Measurements from ENCODE around the gene DISP2.

Gene DISP2

DNA sequence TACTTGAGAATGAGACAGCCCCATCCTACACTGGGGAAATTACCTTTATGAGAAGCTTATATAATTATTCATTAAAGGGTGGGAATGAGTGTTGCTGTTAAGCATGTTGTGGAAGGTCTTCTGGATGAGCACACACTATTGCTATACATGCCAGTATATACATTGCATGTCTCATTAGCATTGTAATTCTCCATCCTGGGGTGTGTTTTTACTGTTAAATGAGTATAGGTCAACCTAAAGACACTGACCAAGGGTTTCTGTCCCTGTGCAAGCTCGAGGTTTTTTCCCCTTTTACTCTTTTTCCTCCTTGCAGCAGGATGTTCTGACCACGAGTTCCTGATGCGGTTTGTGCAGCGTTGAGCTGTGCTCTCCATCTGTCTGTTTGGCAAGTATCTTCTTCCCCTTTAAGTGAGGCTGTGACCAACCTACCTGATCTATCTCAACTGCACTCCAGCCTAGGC, 40.4 kb downstream of the DISP2 start:
- Histone ChIP-seq H3K27ac (peak overlapping the region; percentile 67), H3K4me3 (no peak overlapping the region; the same call in 1 of the 2 replicates), H3K36me3 (peaks cover 36% of the 10 kb centered on the region), H4K20me1 (no peaks in the 10 kb centered on the region), H3K9me3 (no peaks in the 10 kb centered on the region), H3K4me1 (peaks cover 26% of the 10 kb centered on the region), H3K4me2 (peak overlapping the region; percentile 82), H3K27me3 (no peaks in the 10 kb centered on the region), H3K9ac (peak overlapping the region; percentile 27; the same call in 1 of the 2 replicates)
- TF ChIP-seq Cebpa-rat (IDR thresholded peaks at IDR 0.05): no peak

DNA sequence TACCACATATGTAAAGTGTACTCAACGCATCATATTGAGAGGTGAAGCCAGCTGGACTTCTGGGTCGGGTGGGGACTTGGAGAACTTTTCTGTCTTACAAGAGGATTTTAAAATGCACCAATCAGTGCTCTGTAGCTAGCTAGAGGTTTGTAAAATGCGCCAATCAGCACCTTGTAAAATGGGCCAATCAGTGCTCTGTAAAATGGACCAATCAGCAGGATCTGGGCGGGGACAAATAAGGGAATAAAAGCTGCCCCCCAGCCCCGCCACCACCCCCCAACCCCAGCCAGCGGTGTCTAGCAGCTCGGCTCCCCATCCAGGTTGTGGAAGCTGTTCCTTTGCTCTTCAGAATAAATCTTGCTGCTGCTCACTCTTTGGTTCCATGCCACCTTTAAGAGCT, 41.4 kb downstream of the DISP2 start:
- H3K4me1 ChIP-seq: peaks cover 26% of the 10 kb centered on the region
- no peaks in the 10 kb centered on the region for H4K20me1 ChIP-seq
- no peak for TF ChIP-seq Cebpa-rat (IDR thresholded peaks at IDR 0.05)
- no peak overlapping the region for H3K27ac ChIP-seq
- no peaks in the 10 kb centered on the region for H3K9me3 ChIP-seq
- H3K4me2 ChIP-seq: peak overlapping the region; percentile 82
- H3K4me3 ChIP-seq: no peak overlapping the region
- H3K9ac ChIP-seq: no peak overlapping the region
- H3K27me3 ChIP-seq: no peaks in the 10 kb centered on the region
- peaks cover 27% of the 10 kb centered on the region for H3K36me3 ChIP-seq

DNA sequence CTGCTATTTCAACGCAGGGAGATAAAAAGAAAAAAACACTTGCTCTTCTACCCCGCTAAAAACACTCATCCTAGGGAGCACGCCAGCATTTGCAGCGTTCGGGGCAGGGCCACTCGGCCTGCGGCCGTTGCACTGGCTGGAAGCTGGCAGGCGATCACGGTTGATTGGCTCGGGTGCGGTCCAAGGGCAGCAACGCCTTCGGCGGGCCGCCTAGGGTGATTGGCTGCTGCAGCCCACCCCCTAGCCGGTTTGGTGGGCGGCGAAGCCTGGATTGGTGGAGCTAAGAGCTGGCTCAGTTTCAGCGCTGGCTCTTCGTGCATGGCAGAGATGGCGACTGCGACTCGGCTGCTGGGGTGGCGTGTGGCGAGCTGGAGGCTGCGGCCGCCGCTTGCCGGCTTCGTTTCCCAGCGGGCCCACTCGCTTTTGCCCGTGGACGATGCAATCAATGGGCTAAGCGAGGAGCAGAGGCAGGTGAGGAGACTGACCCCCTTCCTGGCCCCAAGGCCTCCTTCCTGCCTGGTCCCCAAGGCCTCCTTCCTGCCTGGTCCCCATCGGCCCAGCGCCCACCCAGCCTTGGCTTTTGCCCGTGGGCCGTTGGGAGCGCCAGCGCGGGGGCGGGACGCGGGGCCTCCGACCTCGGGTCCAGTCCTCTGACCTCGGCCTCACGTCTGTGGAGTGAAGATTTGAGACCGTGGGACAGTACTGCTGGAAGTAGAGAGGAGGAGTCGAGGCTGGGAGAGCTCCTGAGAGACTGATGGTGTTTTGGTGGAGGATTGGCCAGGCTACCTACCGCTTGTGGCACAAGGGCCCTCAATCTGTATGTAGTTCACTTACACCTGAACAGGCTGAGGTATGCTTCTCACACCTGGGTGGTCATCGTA, 47.7 kb downstream of the DISP2 start, which contains the start of gene IVD:
Gene IVD, plus strand, starts transcription at position 295 of the 881 bp plus-strand sequence. Its CDS starts 33 bp downstream, at position 328.
- Histone ChIP-seq H3K27ac (peak within 1 kb of the TSS; percentile 89), H3K4me3 (peak within 1 kb of the TSS; percentile 89), H4K20me1 (peaks cover 17% of the 10 kb centered on the region; the same call in 1 of the 2 replicates), H3K36me3 (peaks cover 37% of the 10 kb centered on the region), H3K4me1 (peaks cover 29% of the 10 kb centered on the region), H3K9ac (peak within 1 kb of the TSS; percentile 91), H3K9me3 (no peaks in the 10 kb centered on the region), H3K27me3 (no peaks in the 10 kb centered on the region), H3K4me2 (peak within 1 kb of the TSS; percentile 88)
- no peak for TF ChIP-seq Cebpa-rat (IDR thresholded peaks at IDR 0.05)

DNA sequence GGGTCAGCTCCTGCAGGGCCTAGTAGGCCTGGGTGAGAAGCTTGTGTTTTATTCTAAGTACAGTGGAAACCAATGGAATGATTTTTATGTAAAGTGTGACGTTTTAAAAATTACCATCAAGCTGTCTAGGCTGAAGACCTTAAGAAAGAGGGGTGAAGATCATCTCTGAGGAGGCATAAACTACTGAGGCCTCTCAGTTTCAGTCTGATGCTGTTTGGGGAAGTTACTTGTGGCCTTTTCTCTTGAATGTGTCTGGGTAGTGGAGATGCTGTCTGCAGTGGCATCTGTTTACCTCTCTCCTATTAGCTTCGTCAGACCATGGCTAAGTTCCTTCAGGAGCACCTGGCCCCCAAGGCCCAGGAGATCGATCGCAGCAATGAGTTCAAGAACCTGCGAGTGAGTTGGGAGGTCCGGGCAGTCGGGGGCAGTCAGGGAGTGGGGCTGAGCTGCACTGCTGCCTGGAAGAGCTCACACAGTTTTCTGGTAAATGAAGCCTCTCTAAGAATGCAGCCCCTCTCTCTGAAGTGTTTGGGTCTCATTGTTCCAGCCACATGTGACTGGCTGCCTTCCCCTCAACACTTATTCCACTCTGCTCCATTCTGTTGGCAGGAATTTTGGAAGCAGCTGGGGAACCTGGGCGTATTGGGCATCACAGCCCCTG, 49.4 kb downstream of the DISP2 start:
- Histone ChIP-seq H3K4me1 (peaks cover 29% of the 10 kb centered on the region), H3K36me3 (peaks cover 54% of the 10 kb centered on the region), H3K4me3 (0 out of 2 replicates have a peak overlapping the region, but pooled peaks have one; percentile 89), H3K9me3 (no peaks in the 10 kb centered on the region), H3K27me3 (no peaks in the 10 kb centered on the region), H3K9ac (peak overlapping the region; percentile 26; the same call in 1 of the 2 replicates), H3K4me2 (peak overlapping the region; percentile 88), H4K20me1 (peaks cover 28% of the 10 kb centered on the region), H3K27ac (no peak overlapping the region; the same call in 1 of the 2 replicates)
- no peak for TF ChIP-seq Cebpa-rat (IDR thresholded peaks at IDR 0.05)

DNA sequence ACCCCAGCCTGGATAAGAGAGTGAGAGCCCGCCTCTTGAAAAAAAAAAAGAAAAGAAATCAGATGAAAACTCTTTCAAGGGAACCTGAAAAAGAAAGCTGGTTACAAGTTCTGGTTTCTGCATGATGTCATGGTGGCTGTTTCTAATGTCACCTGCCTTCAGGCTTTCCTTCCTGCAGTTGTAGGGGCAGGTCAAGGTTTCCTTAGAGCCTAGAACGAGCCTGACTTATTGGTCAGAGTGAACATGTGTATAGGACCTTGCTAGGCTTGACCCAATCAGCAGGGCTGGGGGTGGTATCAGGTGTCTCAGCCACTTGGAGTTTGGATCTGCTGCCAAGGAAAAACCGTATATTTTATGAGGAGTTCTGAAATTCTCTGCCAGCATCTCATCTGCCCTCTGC, 51.3 kb downstream of the DISP2 start:
- Histone ChIP-seq H3K4me3 (no peak overlapping the region), H3K9ac (no peak overlapping the region), H3K4me1 (peaks cover 29% of the 10 kb centered on the region), H3K27me3 (no peaks in the 10 kb centered on the region), H3K4me2 (no peak overlapping the region), H3K36me3 (peaks cover 73% of the 10 kb centered on the region), H3K9me3 (no peaks in the 10 kb centered on the region), H3K27ac (no peak overlapping the region), H4K20me1 (peaks cover 37% of the 10 kb centered on the region)
- TF ChIP-seq Cebpa-rat (IDR thresholded peaks at IDR 0.05): no peak

DNA sequence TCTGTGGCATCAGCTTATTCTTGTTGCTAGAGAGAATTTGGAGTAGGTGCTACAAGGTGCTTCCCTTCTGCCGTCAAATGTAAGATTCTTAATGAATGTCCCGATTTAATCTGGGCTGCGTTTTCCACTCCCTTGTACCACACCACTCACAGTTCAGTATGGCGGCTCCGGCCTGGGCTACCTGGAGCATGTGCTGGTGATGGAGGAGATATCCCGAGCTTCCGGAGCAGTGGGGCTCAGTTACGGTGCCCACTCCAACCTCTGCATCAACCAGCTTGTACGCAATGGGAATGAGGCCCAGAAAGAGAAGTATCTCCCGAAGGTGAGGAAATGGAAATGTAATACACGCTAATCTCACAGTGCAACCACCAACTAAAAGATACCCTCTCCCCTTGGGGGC, 52.5 kb downstream of the DISP2 start:
- Histone ChIP-seq H3K4me3 (no peak overlapping the region), H3K9me3 (no peaks in the 10 kb centered on the region), H3K27me3 (no peaks in the 10 kb centered on the region), H3K36me3 (peaks cover 84% of the 10 kb centered on the region), H3K9ac (no peak overlapping the region), H3K27ac (no peak overlapping the region), H3K4me2 (no peak overlapping the region), H3K4me1 (peaks cover 20% of the 10 kb centered on the region), H4K20me1 (peaks cover 37% of the 10 kb centered on the region)
- TF ChIP-seq Cebpa-rat (IDR thresholded peaks at IDR 0.05): no peak

DNA sequence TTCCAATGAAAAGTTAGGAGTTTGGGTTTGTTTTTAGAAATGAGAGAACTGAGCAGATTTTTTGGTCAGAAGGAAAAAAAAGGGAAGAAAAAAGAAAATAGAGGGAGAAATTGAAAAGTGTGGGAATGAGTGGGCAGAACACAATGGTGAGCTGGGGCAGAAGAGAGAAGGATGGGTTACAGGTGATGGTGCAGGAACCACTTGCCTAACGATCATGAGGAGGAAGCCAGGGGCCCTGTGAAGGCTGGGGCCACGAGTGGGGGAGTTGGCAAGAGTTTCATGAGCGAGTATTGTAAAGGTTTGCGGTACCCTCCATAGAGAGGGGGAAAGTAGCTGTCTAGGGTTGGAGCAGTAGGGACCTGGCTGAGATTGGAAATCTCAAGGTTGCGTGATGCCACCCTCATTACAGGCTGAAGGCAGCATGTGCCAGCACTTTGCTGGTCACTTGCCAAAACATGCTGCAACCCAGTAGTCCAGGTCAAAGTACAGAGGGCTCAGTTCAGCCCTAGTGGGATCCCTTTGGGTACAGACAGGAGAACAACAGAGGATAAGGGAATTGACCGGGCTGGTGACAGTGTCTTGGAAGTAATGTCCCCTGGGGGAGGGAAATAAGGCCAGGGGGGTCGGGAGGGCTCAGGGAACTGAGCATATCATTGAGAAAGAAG, 54.2 kb downstream of the DISP2 start:
- Histone ChIP-seq H3K4me2 (no peak overlapping the region), H3K9me3 (no peaks in the 10 kb centered on the region), H3K9ac (no peak overlapping the region), H3K27ac (no peak overlapping the region), H3K27me3 (no peaks in the 10 kb centered on the region), H3K4me3 (no peak overlapping the region), H3K4me1 (peaks cover 8% of the 10 kb centered on the region), H4K20me1 (peaks cover 33% of the 10 kb centered on the region), H3K36me3 (peaks cover 99% of the 10 kb centered on the region)
- TF ChIP-seq Cebpa-rat (IDR thresholded peaks at IDR 0.05): no peak

DNA sequence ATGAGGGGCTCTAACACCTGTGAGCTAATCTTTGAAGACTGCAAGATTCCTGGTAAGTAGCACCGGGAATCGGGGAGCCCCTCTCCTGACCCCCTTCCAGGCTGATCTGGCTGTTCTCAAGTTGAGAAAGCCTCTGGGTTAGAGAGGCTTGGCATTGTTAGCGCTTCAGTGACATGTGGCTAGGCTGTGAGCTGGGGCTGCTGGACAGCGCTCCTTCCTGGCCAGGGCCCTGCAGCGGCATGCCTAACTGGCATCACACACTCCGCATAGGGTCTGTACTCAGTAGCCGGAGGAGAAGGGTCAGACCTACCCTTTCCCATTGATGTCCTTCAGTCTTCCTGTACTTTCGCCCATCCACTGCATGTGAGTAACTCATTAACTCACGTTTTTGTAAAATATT, 55.0 kb downstream of the DISP2 start:
- Histone ChIP-seq H3K4me1 (no peaks in the 10 kb centered on the region; the same call in 1 of the 2 replicates), H3K9ac (no peak overlapping the region), H3K4me3 (no peak overlapping the region), H3K27me3 (no peaks in the 10 kb centered on the region), H4K20me1 (peaks cover 26% of the 10 kb centered on the region), H3K4me2 (no peak overlapping the region), H3K36me3 (peaks cover 99% of the 10 kb centered on the region), H3K9me3 (no peaks in the 10 kb centered on the region), H3K27ac (no peak overlapping the region)
- no peak for TF ChIP-seq Cebpa-rat (IDR thresholded peaks at IDR 0.05)

DNA sequence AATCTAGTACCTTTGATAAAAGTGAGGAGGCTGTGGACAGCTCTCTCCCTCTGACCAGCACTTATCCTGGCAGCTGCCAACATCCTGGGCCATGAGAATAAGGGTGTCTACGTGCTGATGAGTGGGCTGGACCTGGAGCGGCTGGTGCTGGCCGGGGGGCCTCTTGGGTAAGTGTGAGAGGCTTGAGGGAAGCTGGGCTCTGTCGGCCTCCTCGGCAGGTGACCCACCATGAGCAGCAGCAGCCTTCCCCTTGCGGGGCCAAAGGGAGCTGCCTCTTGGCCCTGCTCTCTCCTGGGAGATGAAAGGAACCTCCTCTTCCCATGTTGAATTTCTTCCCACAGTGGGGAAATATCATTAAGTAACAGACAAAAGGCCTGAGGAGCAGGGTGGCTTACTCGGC, 56.8 kb downstream of the DISP2 start:
- Histone ChIP-seq H3K9ac (no peak overlapping the region), H3K4me2 (no peak overlapping the region), H3K27me3 (no peaks in the 10 kb centered on the region), H3K36me3 (peaks cover 94% of the 10 kb centered on the region), H3K4me3 (no peak overlapping the region), H3K4me1 (no peaks in the 10 kb centered on the region), H4K20me1 (peaks cover 20% of the 10 kb centered on the region), H3K27ac (no peak overlapping the region), H3K9me3 (no peaks in the 10 kb centered on the region)
- TF ChIP-seq Cebpa-rat (IDR thresholded peaks at IDR 0.05): no peak

All from BLaER1 (cell line).